A673 (cell line): ENCODE measurements around the gene IGF2R. TPM values are rescaled to one million over a fixed set of nuclear protein-coding genes. Genes with fewer than 3 reads are reported as not detected.

ENCODE experiments used
- BruUV-seq: library from RNA; stranded (reverse); fragments of 400-500 nt; replicated peaks from 2 replicates; lab custom pipeline; 2021; lab: Mats Ljungman, UMichigan
- CTCF ChIA-PET: fragments of 300-600 bp; sonication (Branson Sonifier 250); formaldehyde crosslinking; loops from one replicate; lab custom pipeline; 2022; ENCODE audit warnings: antibody characterized with exemption; lab: Charles Lee
- POLR2A ChIA-PET: fragments of 300-600 bp; sonication (Branson Sonifier 250); formaldehyde crosslinking; loops from one replicate; lab custom pipeline; 2022; ENCODE audit warnings: antibody characterized with exemption; ENCODE audit not compliant: low non-redundant PET; lab: Charles Lee
- DNase-seq: peaks from one replicate; pipeline ENCODE4 v3.0.0-alpha.2; 2015; ENCODE audit warnings: low spot score
- H3K27ac ChIP-seq: fragments of 200-600 bp; sonication (generic); 2 replicates; pipeline ENCODE4 v1.5.1; 2016; ENCODE audit warnings: mixed run types, low read depth, mild to moderate bottlenecking, mixed read lengths, antibody characterized with exemption, low read length; ENCODE audit not compliant: poor library complexity, severe bottlenecking
- H3K27me3 ChIP-seq: fragments of 200-600 bp; sonication (generic); replicated peaks from 2 replicates; pipeline ENCODE4 v1.6.1; 2017; ENCODE audit warnings: mixed run types, low read depth, mild to moderate bottlenecking, mixed read lengths, antibody characterized with exemption, low read length; ENCODE audit not compliant: insufficient read depth, poor library complexity
- H3K36me3 ChIP-seq: fragments of 200-600 bp; sonication (generic); 2 replicates; pipeline ENCODE4 v1.6.1; 2016; ENCODE audit warnings: mixed run types, mild to moderate bottlenecking, mixed read lengths, antibody characterized with exemption, low read length; ENCODE audit not compliant: insufficient read depth, poor library complexity, severe bottlenecking
- H3K4me1 ChIP-seq: fragments of 200-600 bp; sonication (generic); 2 replicates; pipeline ENCODE4 v1.6.1; 2017; ENCODE audit warnings: mixed run types, mild to moderate bottlenecking, mixed read lengths, antibody characterized with exemption, low read length; ENCODE audit not compliant: insufficient read depth, poor library complexity, severe bottlenecking
- H3K4me3 ChIP-seq: fragments of 200-600 bp; sonication (generic); 2 replicates; pipeline ENCODE4 v1.5.1; 2016; ENCODE audit warnings: low read depth, mixed run types, mild to moderate bottlenecking, mixed read lengths, low read length; ENCODE audit not compliant: poor library complexity, severe bottlenecking
- H3K9me3 ChIP-seq: fragments of 200-600 bp; sonication (generic); 2 replicates; pipeline ENCODE4 v1.6.1; 2016; ENCODE audit warnings: mixed run types, low read depth, mild to moderate bottlenecking, mixed read lengths, antibody characterized with exemption, low read length; ENCODE audit not compliant: poor library complexity, severe bottlenecking
- EZH2 ChIP-seq: fragments of 200-600 bp; sonication (generic); IDR thresholded peaks from 2 replicates; pipeline ENCODE4 v1.6.1; 2017; ENCODE audit warnings: borderline replicate concordance, low read depth, mild to moderate bottlenecking, mixed read lengths, antibody characterized with exemption, low read length; ENCODE audit not compliant: poor library complexity, severe bottlenecking
- intact Hi-C: fragments of 100-400 bp; cut with micrococcal nuclease; formaldehyde crosslinking; loops from one replicate; pipeline ENCODE4 v1.10.0; 2022; ENCODE audit not compliant: unreplicated experiment
- total RNA-seq: library from RNA; stranded (reverse); gene quantifications from 2 replicates; pipeline ENCODE4 v1.2.3, GENCODE V29; 2021
- TF ChIP-seq, protein P1 (sequence below): fragments of 300-800, 200-600 bp; sonication (generic); conservative IDR thresholded peaks from 2 replicates; pipeline ENCODE4 v1.5.1; 2017; ENCODE audit warnings: low read depth, mild to moderate bottlenecking, antibody characterized with exemption, low read length, moderate library complexity, mixed read lengths

Gene IGF2R
- total RNA-seq, 1 experiment from 2014 or later = 67.4 TPM

- Histone ChIP-seq H3K9me3 (no peaks in the 10 kb centered on the region), H3K4me3 (no peak overlapping the region), H3K36me3 (no peaks in the 10 kb centered on the region), H3K27ac (no peak overlapping the region), H3K4me1 (no peaks in the 10 kb centered on the region), H3K27me3 (no peaks in the 10 kb centered on the region)
- CTCF ChIA-PET = no interaction called here
- BruUV-seq = no TSS peak
- TF ChIP-seq, protein P1, sequence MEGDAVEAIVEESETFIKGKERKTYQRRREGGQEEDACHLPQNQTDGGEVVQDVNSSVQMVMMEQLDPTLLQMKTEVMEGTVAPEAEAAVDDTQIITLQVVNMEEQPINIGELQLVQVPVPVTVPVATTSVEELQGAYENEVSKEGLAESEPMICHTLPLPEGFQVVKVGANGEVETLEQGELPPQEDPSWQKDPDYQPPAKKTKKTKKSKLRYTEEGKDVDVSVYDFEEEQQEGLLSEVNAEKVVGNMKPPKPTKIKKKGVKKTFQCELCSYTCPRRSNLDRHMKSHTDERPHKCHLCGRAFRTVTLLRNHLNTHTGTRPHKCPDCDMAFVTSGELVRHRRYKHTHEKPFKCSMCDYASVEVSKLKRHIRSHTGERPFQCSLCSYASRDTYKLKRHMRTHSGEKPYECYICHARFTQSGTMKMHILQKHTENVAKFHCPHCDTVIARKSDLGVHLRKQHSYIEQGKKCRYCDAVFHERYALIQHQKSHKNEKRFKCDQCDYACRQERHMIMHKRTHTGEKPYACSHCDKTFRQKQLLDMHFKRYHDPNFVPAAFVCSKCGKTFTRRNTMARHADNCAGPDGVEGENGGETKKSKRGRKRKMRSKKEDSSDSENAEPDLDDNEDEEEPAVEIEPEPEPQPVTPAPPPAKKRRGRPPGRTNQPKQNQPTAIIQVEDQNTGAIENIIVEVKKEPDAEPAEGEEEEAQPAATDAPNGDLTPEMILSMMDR = no peak
- TF ChIP-seq EZH2 = no peak
- no peak for DNase-seq
- POLR2A ChIA-PET = no interaction called here
- intact Hi-C loops = no loop called here
These were observed 153.1 kb downstream of the IGF2R start for GRCh38 chr6:160121981-160122380.

DNA sequence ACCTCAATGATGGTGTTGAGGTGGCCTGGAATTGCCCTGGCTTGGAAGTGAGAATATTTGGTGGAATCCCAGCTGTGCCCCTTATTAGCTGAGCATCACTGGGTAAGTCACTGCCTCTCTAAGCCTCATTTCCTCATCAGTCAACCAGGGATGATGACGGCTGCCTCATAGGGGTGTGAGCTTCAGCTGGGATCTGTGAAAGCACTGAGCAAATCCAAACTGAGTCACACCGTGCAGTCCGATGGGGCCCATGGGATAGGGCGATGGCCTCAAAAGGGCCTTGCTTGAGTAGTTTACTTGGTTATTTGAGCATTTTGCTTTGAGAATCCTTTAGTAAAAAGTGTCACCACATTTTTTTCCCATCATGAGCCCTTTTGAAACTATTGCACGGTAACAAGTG is 153.9 kb downstream of the IGF2R start:
- no TSS peak for BruUV-seq
- H3K27ac ChIP-seq = no peak overlapping the region
- H3K27me3 ChIP-seq = no peaks in the 10 kb centered on the region
- intact Hi-C loops = no loop called here
- POLR2A ChIA-PET = no interaction called here
- H3K36me3 ChIP-seq = no peaks in the 10 kb centered on the region
- no peaks in the 10 kb centered on the region for H3K9me3 ChIP-seq
- no peak for DNase-seq
- CTCF ChIA-PET = no interaction called here
- H3K4me3 ChIP-seq = no peak overlapping the region
- TF ChIP-seq, protein P1 = no peak
- no peak for TF ChIP-seq EZH2
- H3K4me1 ChIP-seq = no peaks in the 10 kb centered on the region

DNA sequence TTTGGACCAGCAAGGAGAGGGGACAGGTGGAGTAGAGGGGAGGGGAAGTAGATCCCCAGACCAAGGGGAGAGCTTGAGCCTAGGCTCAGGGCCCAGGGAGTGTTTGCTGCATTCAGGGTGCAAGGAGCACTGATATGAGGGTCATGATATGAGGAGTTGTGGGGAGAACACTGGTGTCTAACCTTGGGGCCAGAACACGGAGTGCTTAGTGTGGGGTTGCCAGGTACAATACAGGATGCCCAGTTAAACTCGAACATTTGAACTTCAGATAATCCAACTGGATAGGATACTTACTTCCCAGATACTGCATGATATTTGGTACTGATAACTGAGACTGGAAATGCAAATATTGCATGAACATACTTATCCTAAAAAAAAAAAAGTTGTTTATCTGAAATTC is 155.1 kb downstream of the IGF2R start:
- no TSS peak for BruUV-seq
- Histone ChIP-seq H3K27ac (no peak overlapping the region), H3K4me3 (no peak overlapping the region), H3K4me1 (no peaks in the 10 kb centered on the region), H3K36me3 (no peaks in the 10 kb centered on the region), H3K9me3 (no peaks in the 10 kb centered on the region), H3K27me3 (no peaks in the 10 kb centered on the region)
- TF ChIP-seq EZH2 = no peak
- TF ChIP-seq, protein P1 = no peak
- POLR2A ChIA-PET = no interaction called here
- DNase-seq = no peak
- CTCF ChIA-PET = no interaction called here
- intact Hi-C loops = no loop called here
